HG02981 (cell line): ENCODE data around the gene SLC25A12.

Experiments
- ATAC-seq: cut with Tn5 transposase; IDR thresholded peaks from one replicate; pipeline ENCODE4 v1.9.1; 2021; ENCODE audit warnings: mild to moderate bottlenecking, moderate library complexity; ENCODE audit not compliant: unreplicated experiment

The SLC25A12 gene

DNA sequence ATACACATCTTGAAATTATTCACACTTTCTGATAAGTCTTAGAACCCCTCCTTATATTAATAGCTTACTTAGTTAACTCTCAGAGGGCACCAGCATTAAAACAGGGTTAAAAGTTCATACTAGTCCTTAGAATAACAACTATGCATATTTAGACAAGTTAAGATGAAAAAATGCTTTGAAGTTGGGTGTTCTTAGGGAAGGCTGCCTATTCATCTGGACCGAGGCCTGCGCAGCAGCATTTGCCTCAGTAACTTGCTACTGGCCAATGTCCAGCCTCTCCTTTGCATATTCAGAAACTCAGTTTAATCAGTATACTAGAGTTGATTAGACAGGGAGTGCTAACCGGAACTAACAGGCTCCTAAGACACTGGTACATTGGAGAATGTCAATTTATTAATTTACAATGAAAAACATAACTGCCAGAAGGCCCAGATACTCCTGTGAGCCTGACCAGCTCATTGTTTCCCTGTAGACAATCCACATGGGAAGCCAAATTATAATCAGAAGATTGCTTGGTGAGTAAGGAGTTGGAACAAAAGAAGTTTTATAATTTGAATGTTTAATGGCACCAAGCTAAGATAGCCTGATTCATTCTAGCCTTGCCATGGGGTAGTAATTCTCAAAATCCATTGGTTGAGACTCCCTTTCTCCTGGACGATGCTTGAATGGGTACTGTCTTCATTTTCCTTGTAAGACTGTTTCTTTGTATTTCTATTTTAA, 157.9 kb downstream of the SLC25A12 start:
- ATAC-seq = no peak
